ENCODE results near the gene PSMD3.

The PSMD3 gene

DNA sequence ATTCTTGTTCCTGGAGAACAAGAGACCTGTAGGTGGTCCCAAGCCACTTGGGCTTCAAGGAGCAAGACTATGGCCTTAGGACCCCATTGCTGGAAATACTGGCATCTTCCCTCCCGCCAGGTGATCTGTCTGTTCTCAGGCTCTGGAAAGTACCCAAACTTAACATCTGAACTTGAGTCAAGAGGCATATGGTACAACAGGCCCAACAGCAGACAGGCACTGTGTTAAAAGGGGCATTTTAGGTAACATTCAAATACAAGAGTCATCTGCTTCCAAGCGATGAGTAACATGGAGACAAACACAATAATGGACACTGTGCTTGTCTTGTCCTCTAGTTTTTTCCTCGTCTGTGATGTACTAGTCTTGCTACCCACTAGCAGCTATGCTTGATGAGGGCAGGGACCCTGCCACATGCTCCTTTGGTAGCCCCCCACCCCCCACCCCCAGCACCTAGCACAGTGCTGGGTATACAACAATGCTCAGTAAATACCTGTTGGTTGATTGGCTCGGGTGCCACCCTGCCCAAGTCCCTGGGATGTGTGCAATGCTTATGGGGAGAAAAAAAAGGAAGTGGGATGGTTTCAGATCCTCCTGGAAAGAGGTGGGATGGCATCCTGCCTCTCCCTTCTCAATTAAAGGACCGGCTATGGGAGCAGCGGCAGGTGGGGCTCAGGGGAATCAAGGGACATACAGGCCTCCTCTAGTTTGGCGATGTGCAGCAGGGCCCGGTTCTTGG lies 54.0 kb downstream of the PSMD3 start:
- H3K4me3 ChIP-seq (ENCODE audit: low read length): no peak overlapping the region
- no peak for DNase-seq (ENCODE audit: low read depth, low spot score)

DNA sequence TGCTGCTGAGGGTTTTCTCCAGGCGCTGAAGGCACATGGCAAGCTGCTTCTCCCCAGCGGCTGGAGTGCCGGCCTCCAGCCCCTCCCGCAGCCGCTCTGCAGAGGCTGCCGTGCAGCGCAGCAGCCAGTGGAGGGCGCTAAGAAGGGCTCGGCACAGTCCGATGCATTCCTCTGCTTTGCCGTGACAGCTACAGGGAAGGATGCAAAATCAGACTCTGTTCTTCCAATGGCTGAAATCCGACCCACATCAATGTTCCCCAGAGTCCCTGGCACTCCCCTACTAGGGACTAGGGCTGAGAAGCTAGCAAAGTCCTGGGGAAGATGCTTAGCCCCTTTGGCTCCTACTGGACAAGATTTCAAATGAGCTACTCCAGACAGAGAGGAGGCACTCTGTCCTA lies 54.6 kb downstream of the PSMD3 start:
- DNase-seq (ENCODE audit: low read depth, low spot score): no peak
- H3K4me3 ChIP-seq (ENCODE audit: low read length): no peak overlapping the region

DNA sequence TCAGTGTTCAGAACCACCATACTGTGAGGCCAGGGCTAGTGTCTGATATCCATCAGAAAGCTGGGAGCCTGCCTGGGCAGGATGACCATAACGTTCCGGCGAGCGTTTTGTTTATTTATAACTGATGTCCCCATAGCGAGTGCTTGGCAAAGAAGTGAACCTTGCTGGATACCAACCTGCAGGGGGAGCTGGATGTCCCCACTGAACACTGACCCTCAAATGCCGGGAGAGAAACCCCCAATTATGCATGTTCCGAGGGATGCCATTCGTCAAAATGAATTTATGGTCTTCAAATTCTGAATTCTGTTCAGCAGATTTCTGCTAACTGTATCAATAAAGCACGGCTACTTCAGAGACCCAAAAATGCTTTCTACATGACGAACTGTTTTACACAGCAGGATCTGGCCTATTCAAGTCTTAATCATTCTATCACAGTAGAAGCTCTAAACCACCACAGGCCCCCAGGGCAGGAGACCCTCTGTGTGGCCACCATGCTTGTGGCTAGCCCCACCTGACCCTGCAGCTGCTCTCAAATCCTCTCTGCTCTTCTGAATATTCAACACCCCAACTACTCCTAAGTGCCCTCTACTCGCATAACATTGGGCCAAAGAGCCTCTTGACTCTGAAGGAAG lies 58.4 kb downstream of the PSMD3 start:
- no peak for DNase-seq (ENCODE audit: low read depth, low spot score)
- no peak overlapping the region for H3K4me3 ChIP-seq (ENCODE audit: low read length)

DNA sequence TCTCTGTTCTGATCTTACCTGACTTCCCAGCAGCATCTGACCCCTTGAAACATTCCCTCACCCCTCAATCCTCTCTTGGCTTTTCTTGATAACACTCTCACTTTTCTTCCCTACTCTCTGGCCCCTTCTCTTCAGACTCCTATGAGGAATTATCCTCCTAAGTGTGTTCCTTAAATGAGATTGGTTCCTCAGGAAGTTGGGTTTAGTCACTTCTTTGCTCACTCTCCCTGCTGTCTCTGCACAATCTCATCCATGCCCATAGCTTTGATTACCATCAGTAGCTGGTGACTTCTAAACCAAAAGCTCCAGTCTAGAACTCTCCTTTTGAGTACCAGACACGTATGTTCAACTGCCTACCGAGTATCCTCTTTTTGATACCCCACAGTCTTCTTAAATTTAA lies 60.6 kb downstream of the PSMD3 start:
- no peak for DNase-seq (ENCODE audit: low read depth, low spot score)
- H3K4me3 ChIP-seq (ENCODE audit: low read length): no peak overlapping the region
